Prostate gland (tissue), 1 donor: ENCODE results near the gene FAM50A.

ENCODE experiments used
- POLR2A ChIP-seq: fragments of 450-650 bp; IDR thresholded peaks from one replicate; pipeline ENCODE4 v1.6.1; 2016; ENCODE audit warnings: antibody characterized with exemption, mild to moderate bottlenecking
- POLR2AphosphoS5 ChIP-seq: sonication (generic); formaldehyde crosslinking; IDR thresholded peaks from one replicate; pipeline ENCODE4 v1.6.1; 2017; ENCODE audit warnings: antibody characterized with exemption

DNA sequence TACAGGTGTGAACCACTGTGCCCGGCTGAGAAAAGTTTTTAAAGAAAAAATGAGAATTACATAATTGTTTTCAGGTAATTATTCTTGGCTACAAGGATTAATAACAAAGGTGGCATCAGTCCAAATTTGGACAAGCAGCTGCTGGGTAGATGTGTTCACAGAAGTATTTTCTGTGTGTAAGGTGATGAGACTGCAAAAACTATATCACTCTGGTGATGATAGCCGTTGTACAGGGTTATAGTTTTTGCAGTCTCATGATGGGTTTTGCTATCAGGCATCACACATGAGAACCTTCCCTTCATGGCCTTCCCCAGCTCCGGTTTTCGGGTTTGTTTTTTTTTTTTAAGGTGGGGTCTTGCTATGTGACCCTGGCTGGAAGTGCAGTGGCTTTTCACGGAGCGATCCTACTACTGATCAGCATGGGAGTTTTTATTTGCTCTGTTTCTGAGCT is 51.6 kb downstream of the FAM50A start:
- TF ChIP-seq POLR2A = no peak
- no peak for TF ChIP-seq POLR2AphosphoS5
